SK-N-SH (cell line): ENCODE measurements around the gene MBNL2. TPM values are rescaled to one million over a fixed set of nuclear protein-coding genes. Genes with fewer than 3 reads are reported as not detected.
A peak's percentile ranks its signal among the peaks of the same experiment; 100 is the strongest.

Experiments used
- CTCF ChIA-PET: fragments of 300-600, 350-600 bp; formaldehyde crosslinking; extraction: SDS; loops from one replicate; lab custom pipeline; 2021; lab: Yijun Ruan, JAX
- POLR2A ChIA-PET: fragments of 350-600 bp; sonication (Branson Sonifier 250); formaldehyde crosslinking; extraction: SDS; loops from one replicate; lab custom pipeline; 2020; ENCODE audit warnings: antibody characterized with exemption, inconsistent platforms; lab: Yijun Ruan, JAX
- DNase-seq: peaks from one replicate; pipeline ENCODE4 v3.0.0; 2012
- H2AFZ ChIP-seq: fragments of 200-600 bp; sonication (generic); 2 replicates; pipeline ENCODE4 v1.8.1; 2016; ENCODE audit warnings: antibody characterized with exemption, mild to moderate bottlenecking, low read depth
- H3F3A ChIP-seq: fragments of 200-600 bp; sonication (generic); replicated peaks from 2 replicates; pipeline ENCODE3; 2016; ENCODE audit warnings: antibody characterized with exemption, mild to moderate bottlenecking; ENCODE audit not compliant: insufficient read depth
- H3K27ac ChIP-seq, 2 experiments: fragments of 200-500 bp in 1 of 2; fragments of 200-600 bp in 1 of 2; sonication (Bioruptor generic) in 1 of 2; sonication (generic), shearing (Covaris generic) in 1 of 2; 2 replicates each; pipeline versions ENCODE4 v1.5.1 to v1.6.1; 2014 to 2016; ENCODE audit warnings: low read depth in 2 of 2, inconsistent platforms in 1 of 2, low read length in 1 of 2, mild to moderate bottlenecking in 1 of 2, mixed read lengths in 1 of 2
- H3K27me3 ChIP-seq: fragments of 200-600 bp; sonication (generic), shearing (Covaris generic); 2 replicates; pipeline ENCODE4 v1.6.1; 2016; ENCODE audit warnings: mixed run types; ENCODE audit not compliant: insufficient read depth
- H3K36me3 ChIP-seq, 2 experiments: fragments of 200-500 bp in 1 of 2; fragments of 200-600 bp in 1 of 2; sonication (Bioruptor generic) in 1 of 2; sonication (generic) in 1 of 2; replicated peaks in 1 of 2; 2 replicates each; pipeline versions ENCODE3 to v1.5.1; 2014 to 2016; ENCODE audit warnings: low read length in 1 of 2, mild to moderate bottlenecking in 1 of 2; ENCODE audit not compliant: insufficient read depth in 2 of 2, control insufficient read depth in 1 of 2
- H3K4me1 ChIP-seq, 2 experiments: fragments of 200-500 bp in 1 of 2; fragments of 200-600 bp in 1 of 2; sonication (Bioruptor generic) in 1 of 2; sonication (generic), shearing (Covaris generic) in 1 of 2; 2 replicates each; pipeline versions ENCODE4 v1.5.1 to v1.6.1; 2014 to 2016; ENCODE audit warnings: low read depth in 1 of 2, low read length in 1 of 2, mixed run types in 1 of 2; ENCODE audit not compliant: insufficient read depth in 2 of 2, control insufficient read depth in 1 of 2
- H3K4me2 ChIP-seq: fragments of 200-600 bp; sonication (generic), shearing (Covaris generic); 2 replicates; pipeline ENCODE4 v1.6.1; 2017; ENCODE audit warnings: mixed run types
- H3K4me3 ChIP-seq, 2 experiments: fragments of 200-500 bp in 1 of 2; fragments of 200-600 bp in 1 of 2; sonication (Bioruptor generic) in 1 of 2; sonication (generic), shearing (Covaris generic) in 1 of 2; 2 replicates each; pipeline versions ENCODE4 v1.5.1 to v1.8.1; 2014 to 2016; ENCODE audit warnings: low read depth in 2 of 2, inconsistent platforms in 1 of 2, low read length in 1 of 2, mild to moderate bottlenecking in 1 of 2, mixed read lengths in 1 of 2, moderate library complexity in 1 of 2
- H3K79me2 ChIP-seq: fragments of 200-600 bp; sonication (generic); 2 replicates; pipeline ENCODE4 v1.8.1; 2017; ENCODE audit warnings: mild to moderate bottlenecking; ENCODE audit not compliant: insufficient read depth
- H3K9ac ChIP-seq: fragments of 200-600 bp; sonication (generic); 2 replicates; pipeline ENCODE4 v1.6.1; 2017; ENCODE audit warnings: mixed run types
- H3K9me2 ChIP-seq: fragments of 200-600 bp; sonication (generic); 2 replicates; pipeline ENCODE4 v1.6.1; 2017; ENCODE audit warnings: mixed run types
- H3K9me3 ChIP-seq: fragments of 200-600 bp; sonication (generic); 2 replicates; pipeline ENCODE4 v1.6.1; 2017; ENCODE audit warnings: mixed run types, mild to moderate bottlenecking, moderate library complexity
- H4K20me1 ChIP-seq: fragments of 200-600 bp; sonication (generic); 2 replicates; pipeline ENCODE4 v1.6.1; 2017; ENCODE audit warnings: mild to moderate bottlenecking, mixed run types; ENCODE audit not compliant: insufficient read depth
- CHD2 ChIP-seq: fragments of 150-350 bp; IDR thresholded peaks from 2 replicates; pipeline ENCODE4 v1.6.1; 2018; ENCODE audit warnings: low read length; ENCODE audit not compliant: partially characterized antibody
- CTCF ChIP-seq: fragments of 200-600 bp; sonication (generic); IDR thresholded peaks from 2 replicates; pipeline ENCODE4 v1.6.1; 2017; ENCODE audit warnings: antibody characterized with exemption, mild to moderate bottlenecking, moderate library complexity
- EP300 ChIP-seq, 2 experiments: IDR thresholded peaks; 2 replicates each; pipeline versions ENCODE4 v1.4.0 to v1.6.1; 2012; ENCODE audit warnings: borderline replicate concordance in 1 of 2, low read depth in 1 of 2, low read length in 1 of 2
- EZH2phosphoT487 ChIP-seq: fragments of 200-600 bp; sonication (generic); IDR thresholded peaks from 2 replicates; pipeline ENCODE4 v1.6.1; 2017; ENCODE audit warnings: low read depth, mixed run types, mild to moderate bottlenecking, antibody characterized with exemption, moderate library complexity, borderline replicate concordance
- FOXJ3 ChIP-seq: sonication (generic); formaldehyde crosslinking; IDR thresholded peaks from 2 replicates; pipeline ENCODE4 v1.5.1; 2020; ENCODE audit warnings: mild to moderate bottlenecking, missing genetic modification reagents
- FOXM1 ChIP-seq: IDR thresholded peaks from 2 replicates; pipeline ENCODE4 v1.4.0; 2012; ENCODE audit warnings: low read depth, mild to moderate bottlenecking
- GABPA ChIP-seq: IDR thresholded peaks from 2 replicates; pipeline ENCODE4 v1.4.0; 2012; ENCODE audit warnings: low read depth, mild to moderate bottlenecking
- GATA2 ChIP-seq: sonication (generic); formaldehyde crosslinking; IDR thresholded peaks from 2 replicates; pipeline ENCODE4 v1.5.0; 2020; ENCODE audit warnings: mild to moderate bottlenecking, missing genetic modification reagents
- JUND ChIP-seq: IDR thresholded peaks from 2 replicates; pipeline ENCODE4 v1.4.0; 2012
- MAX ChIP-seq: IDR thresholded peaks from 2 replicates; pipeline ENCODE4 v1.4.0; 2012; ENCODE audit warnings: low read depth
- MXI1 ChIP-seq: IDR thresholded peaks from 2 replicates; pipeline ENCODE4 v1.6.1; 2012; ENCODE audit warnings: mild to moderate bottlenecking, low read depth, low read length, improper control_type of control experiment
- NFIC ChIP-seq: IDR thresholded peaks from 2 replicates; pipeline ENCODE4 v1.4.0; 2012; ENCODE audit warnings: borderline replicate concordance
- NRF1 ChIP-seq: IDR thresholded peaks from 2 replicates; pipeline ENCODE4 v1.6.1; 2012; ENCODE audit warnings: low read depth, mild to moderate bottlenecking, low read length
- POLR2AphosphoS5 ChIP-seq: IDR thresholded peaks from 2 replicates; pipeline ENCODE4 v1.6.1; 2012; ENCODE audit warnings: low read depth, low read length
- RAD21 ChIP-seq: IDR thresholded peaks from 2 replicates; pipeline ENCODE4 v1.6.1; 2012; ENCODE audit warnings: mild to moderate bottlenecking, low read length
- RFX5 ChIP-seq: IDR thresholded peaks from 2 replicates; pipeline ENCODE4 v1.6.1; 2012; ENCODE audit warnings: mild to moderate bottlenecking, improper control_type of control experiment, low read length
- RXRA ChIP-seq: IDR thresholded peaks from 2 replicates; pipeline ENCODE4 v1.4.0; 2012; ENCODE audit warnings: low read depth, mild to moderate bottlenecking, borderline replicate concordance
- SIN3A ChIP-seq: IDR thresholded peaks from 2 replicates; pipeline ENCODE4 v1.6.1; 2012; ENCODE audit warnings: low read depth, mild to moderate bottlenecking, low read length, moderate library complexity, borderline replicate concordance
- SMC3 ChIP-seq: IDR thresholded peaks from 2 replicates; pipeline ENCODE4 v1.6.1; 2012; ENCODE audit warnings: low read depth, low read length, improper control_type of control experiment
- TCF12 ChIP-seq: IDR thresholded peaks from 2 replicates; pipeline ENCODE4 v1.4.0; 2012
- TEAD4 ChIP-seq: IDR thresholded peaks from 2 replicates; pipeline ENCODE4 v1.4.0; 2012; ENCODE audit warnings: mild to moderate bottlenecking, borderline replicate concordance; ENCODE audit not compliant: insufficient read depth
- USF1 ChIP-seq: IDR thresholded peaks from 2 replicates; pipeline ENCODE4 v1.4.0; 2012; ENCODE audit warnings: low read depth, borderline replicate concordance
- USF2 ChIP-seq: fragments of 150-350 bp; IDR thresholded peaks from 2 replicates; pipeline ENCODE4 v1.6.1; 2017; ENCODE audit warnings: antibody characterized with exemption, low read length, low read depth, borderline replicate concordance
- YY1 ChIP-seq: IDR thresholded peaks from 2 replicates; pipeline ENCODE4 v1.4.0; 2012; ENCODE audit warnings: low read depth, mild to moderate bottlenecking
- ZBTB33 ChIP-seq: IDR thresholded peaks from 2 replicates; pipeline ENCODE4 v1.4.0; 2012; ENCODE audit warnings: low read depth, borderline replicate concordance
- WGBS: methylation state at CpG from one replicate; pipeline ENCODE4 v1.1.6; 2017; ENCODE audit warnings: low lambda C conversion rate; 5-methylcytosine and 5-hydroxymethylcytosine counted together
- polyA plus RNA-seq, 3 experiments: library from polyadenylated mRNA; depleted of rRNA; stranded (reverse); fragments of >200 nt; gene quantifications; 2 replicates each; pipeline ENCODE4 v1.2.3, GENCODE V29; 2012

Gene MBNL2
- polyA plus RNA-seq, 1 of the 3 experiments (the other 2 are of a cell fraction): 24.5 TPM

GRCh38 chr13:97432917-97433726 lies 211.0 kb downstream of the MBNL2 start:
- peaks cover 13% of the 10 kb centered on the region; the same call in 1 of the 2 replicates for H4K20me1 ChIP-seq
- ChIA-PET CTCF (interaction anchor here (0.7 to 2.3 kb wide), 8 partner anchors 10 to 415 kb away, joined by 3 to 11 read pairs (median 4); no protein-coding TSS in a partner anchor), POLR2A (interaction anchor here (0.6 to 1.6 kb wide), 5 partner anchors 23 to 408 kb away, joined by 3 to 4 read pairs (median 3); partner anchors contain the start of gene MBNL2)
- no peaks in the 10 kb centered on the region for H3K9me2 ChIP-seq
- H3K4me1 ChIP-seq: peaks cover 16 to 20% of the 10 kb centered on the region in 2 experiments; a peak in 3 of 4 replicates
- peak overlapping the region; percentile 97 for H3K4me2 ChIP-seq
- H3K36me3 ChIP-seq: peaks cover 9 to 10% of the 10 kb centered on the region in 2 experiments
- H3K4me3 ChIP-seq: peak overlapping the region; percentile 94 to 96
- 1% methylated on average over 41 of the region's 50 CpGs for WGBS
- H3K27me3 ChIP-seq: no peaks in the 10 kb centered on the region
- H3F3A ChIP-seq: peaks cover 3% of the 10 kb centered on the region
- H3K27ac ChIP-seq: peak overlapping the region; percentile 99 to 100
- no peaks in the 10 kb centered on the region for H3K9me3 ChIP-seq
- peak; percentile 83 for DNase-seq
- peak overlapping the region; percentile 85 for H2AFZ ChIP-seq
- H3K9ac ChIP-seq: peak overlapping the region; percentile 100
- peaks cover 43% of the 10 kb centered on the region for H3K79me2 ChIP-seq
- TF ChIP-seq TEAD4: 0 out of 2 replicates have a peak, but pooled peaks have one; percentile 25
- peak; percentile 29 for TF ChIP-seq NFIC
- TF ChIP-seq JUND: peak; percentile 76
- TF ChIP-seq SIN3A: no peak; the same call in 1 of the 2 replicates
- no peak for TF ChIP-seq SMC3
- TF ChIP-seq RFX5: peak; percentile 99
- TF ChIP-seq TCF12: no peak; the same call in none of the 2 replicates
- peak; percentile 46 for TF ChIP-seq NRF1
- peak; percentile 78 for TF ChIP-seq MXI1
- no peak for TF ChIP-seq RAD21
- TF ChIP-seq POLR2AphosphoS5: no peak; the same call in 1 of the 2 replicates
- peak; percentile 71 for TF ChIP-seq MAX
- TF ChIP-seq CTCF: no peak
- TF ChIP-seq USF2: peak; percentile 89
- peak; percentile 74 to 97; a peak in 3 of 4 replicates for TF ChIP-seq EP300 (IDR thresholded peaks at IDR 0.05; ENCODE audit: borderline replicate concordance in 1 of 2, low read depth in 1 of 2, low read length in 1 of 2)
- peak; percentile 59; the same call in 1 of the 2 replicates for TF ChIP-seq GABPA
- TF ChIP-seq ZBTB33: no peak
- 0 out of 2 replicates have a peak, but pooled peaks have one; percentile 45 for TF ChIP-seq YY1
- TF ChIP-seq GATA2 (CRISPR knock-in tag): no peak
- TF ChIP-seq RXRA: no peak; the same call in 1 of the 2 replicates
- peak; percentile 94 for TF ChIP-seq USF1
- peak; percentile 88 for TF ChIP-seq CHD2
- no peak for TF ChIP-seq FOXJ3 (CRISPR knock-in tag)
- TF ChIP-seq EZH2phosphoT487: no peak
- TF ChIP-seq FOXM1: 0 out of 2 replicates have a peak, but pooled peaks have one; percentile 52
